GM19025 (cell line): ENCODE measurements around the gene RBM14.
A peak's percentile ranks its signal among the peaks of the same experiment; 100 is the strongest.
"Not testable (repeated sequence)": the region's sequence is repeated elsewhere in the genome, so short reads cannot be mapped to it uniquely, and the experiment has no call there.

Experiments
- ATAC-seq: cut with Tn5 transposase; IDR thresholded peaks from one replicate; pipeline ENCODE4 v1.9.1; 2021; ENCODE audit warnings: mild to moderate bottlenecking, low read depth, moderate library complexity; ENCODE audit not compliant: unreplicated experiment

RBM14 gene

GRCh38 chr11:66616379-66617154 lies at the start of gene RBM14:
Gene RBM14, plus strand, starts transcription at chr11:66616630. Its CDS starts 91 bp downstream, at chr11:66616721.
- peak; percentile 93 for ATAC-seq

GRCh38 chr11:66567787-66568123 lies 48.7 kb upstream of the RBM14 start:
- no peak for ATAC-seq

- no peak for ATAC-seq
Measured at GRCh38 chr11:66568124-66568916, 48.1 kb upstream of the RBM14 start, which contains the start of gene CTSF. Gene CTSF, minus strand, starts transcription at chr11:66568606. Its CDS starts 120 bp downstream, at chr11:66568486.

- ATAC-seq = no peak
Measured at GRCh38 chr11:66569076-66569475, 47.4 kb upstream of the RBM14 start.

- ATAC-seq = no peak
Measured at GRCh38 chr11:66570079-66570849, 46.2 kb upstream of the RBM14 start.

GRCh38 chr11:66570850-66571180 lies 45.6 kb upstream of the RBM14 start:
- no peak for ATAC-seq

- no peak for ATAC-seq
Measured at GRCh38 chr11:66579017-66579606, 37.3 kb upstream of the RBM14 start.

- ATAC-seq = no peak
Measured at GRCh38 chr11:66580803-66581202, 35.6 kb upstream of the RBM14 start.

- no peak for ATAC-seq
Measured at GRCh38 chr11:66581261-66581660, 35.2 kb upstream of the RBM14 start.

GRCh38 chr11:66582565-66583147 lies 33.8 kb upstream of the RBM14 start:
- ATAC-seq = not testable (repeated sequence)

- ATAC-seq = not testable (repeated sequence)
Measured at GRCh38 chr11:66585447-66585846, 31.0 kb upstream of the RBM14 start.

- no peak for ATAC-seq
Measured at GRCh38 chr11:66586136-66586535, 30.3 kb upstream of the RBM14 start.

- not testable (repeated sequence) for ATAC-seq
Measured at GRCh38 chr11:66589315-66589714, 27.1 kb upstream of the RBM14 start.

GRCh38 chr11:66589996-66590675 lies 26.3 kb upstream of the RBM14 start:
- no peak for ATAC-seq

- no peak for ATAC-seq
Measured at GRCh38 chr11:66591175-66591574, 25.3 kb upstream of the RBM14 start.

GRCh38 chr11:66592457-66593302 lies 23.8 kb upstream of the RBM14 start, which contains the start of the genes CCDC87 and CCS:
Gene CCDC87, minus strand, starts transcription at chr11:66593063. Its CDS starts 48 bp downstream, at chr11:66593015.
Gene CCS, plus strand, starts transcription at chr11:66593185. Its CDS starts 77 bp downstream, at chr11:66593262.
- peak; percentile 94 for ATAC-seq

- ATAC-seq = no peak
Measured at GRCh38 chr11:66593303-66593635, 23.2 kb upstream of the RBM14 start.

GRCh38 chr11:66593650-66594049 lies 22.8 kb upstream of the RBM14 start:
- no peak for ATAC-seq
